Activated T-cell treated with anti-CD3 and anti-CD28 coated beads, Interleukin-2, amount 50 U/mL, for 24 hours (primary cell): ENCODE data around the gene NCOA5.

ENCODE experiments used
- DNase-seq: peaks from one replicate; pipeline ENCODE4 v3.0.0-alpha.2; 2020
- H3K27ac Mint-ChIP-seq: 2 replicates; pipeline ENCODE4 v1.8.0; 2020; ENCODE audit warnings: mild to moderate bottlenecking, mixed read lengths
- H3K27me3 Mint-ChIP-seq: 2 replicates; pipeline ENCODE4 v1.8.0; 2020; ENCODE audit warnings: mixed read lengths
- H3K36me3 Mint-ChIP-seq: 2 replicates; pipeline ENCODE4 v1.8.0; 2020; ENCODE audit warnings: low read depth, mixed read lengths
- H3K4me1 Mint-ChIP-seq: 2 replicates; pipeline ENCODE4 v1.8.0; 2020; ENCODE audit warnings: low read depth, mixed read lengths
- H3K4me3 Mint-ChIP-seq: 2 replicates; pipeline ENCODE4 v1.8.0; 2020; ENCODE audit warnings: mild to moderate bottlenecking, moderate library complexity, mixed read lengths
- H3K9me3 Mint-ChIP-seq: 2 replicates; pipeline ENCODE4 v1.8.0; 2020; ENCODE audit warnings: mixed read lengths

Gene NCOA5

GRCh38 chr20:46055269-46055668 lies 34.5 kb downstream of the NCOA5 start:
- DNase-seq: no peak
- H3K27ac Mint-ChIP-seq: no peak overlapping the region
- H3K9me3 Mint-ChIP-seq: no peaks in the 10 kb centered on the region
- no peak overlapping the region for H3K4me3 Mint-ChIP-seq
- H3K36me3 Mint-ChIP-seq: peaks cover 10% of the 10 kb centered on the region
- H3K4me1 Mint-ChIP-seq: peaks cover 25% of the 10 kb centered on the region
- H3K27me3 Mint-ChIP-seq: peaks cover 40% of the 10 kb centered on the region

GRCh38 chr20:46054606-46055005 lies 35.2 kb downstream of the NCOA5 start:
- DNase-seq: no peak
- Mint-ChIP-seq H3K9me3 (no peaks in the 10 kb centered on the region), H3K36me3 (peaks cover 3% of the 10 kb centered on the region), H3K27me3 (peaks cover 38% of the 10 kb centered on the region), H3K27ac (no peak overlapping the region), H3K4me3 (no peak overlapping the region), H3K4me1 (peaks cover 18% of the 10 kb centered on the region)

- no peaks in the 10 kb centered on the region for H3K36me3 Mint-ChIP-seq
- H3K9me3 Mint-ChIP-seq: no peaks in the 10 kb centered on the region
- peaks cover 8% of the 10 kb centered on the region for H3K4me1 Mint-ChIP-seq
- no peak overlapping the region for H3K4me3 Mint-ChIP-seq
- H3K27ac Mint-ChIP-seq: no peak overlapping the region
- no peak for DNase-seq
- H3K27me3 Mint-ChIP-seq: peaks cover 28% of the 10 kb centered on the region
These were observed 36.3 kb downstream of the NCOA5 start for GRCh38 chr20:46053416-46053815.

GRCh38 chr20:46051556-46052308 lies 38.0 kb downstream of the NCOA5 start:
- Mint-ChIP-seq H3K4me1 (peaks cover 3% of the 10 kb centered on the region), H3K36me3 (no peaks in the 10 kb centered on the region), H3K27me3 (peaks cover 27% of the 10 kb centered on the region), H3K27ac (no peak overlapping the region), H3K4me3 (no peak overlapping the region), H3K9me3 (no peaks in the 10 kb centered on the region)
- no peak for DNase-seq

GRCh38 chr20:46050885-46051284 lies 38.9 kb downstream of the NCOA5 start:
- H3K27ac Mint-ChIP-seq: no peak overlapping the region
- H3K27me3 Mint-ChIP-seq: peaks cover 27% of the 10 kb centered on the region
- no peaks in the 10 kb centered on the region for H3K9me3 Mint-ChIP-seq
- H3K4me1 Mint-ChIP-seq: peaks cover 3% of the 10 kb centered on the region
- no peak overlapping the region for H3K4me3 Mint-ChIP-seq
- no peaks in the 10 kb centered on the region for H3K36me3 Mint-ChIP-seq
- DNase-seq: no peak

GRCh38 chr20:46050444-46050843 lies 39.3 kb downstream of the NCOA5 start:
- Mint-ChIP-seq H3K27ac (no peak overlapping the region), H3K27me3 (peaks cover 27% of the 10 kb centered on the region), H3K36me3 (no peaks in the 10 kb centered on the region), H3K4me3 (no peak overlapping the region), H3K9me3 (no peaks in the 10 kb centered on the region), H3K4me1 (peaks cover 3% of the 10 kb centered on the region)
- no peak for DNase-seq

GRCh38 chr20:46049815-46050214 lies 39.9 kb downstream of the NCOA5 start:
- Mint-ChIP-seq H3K9me3 (no peaks in the 10 kb centered on the region), H3K27me3 (peaks cover 23% of the 10 kb centered on the region), H3K4me3 (no peak overlapping the region), H3K27ac (no peak overlapping the region), H3K4me1 (no peaks in the 10 kb centered on the region), H3K36me3 (no peaks in the 10 kb centered on the region)
- no peak for DNase-seq

GRCh38 chr20:46049190-46049589 lies 40.6 kb downstream of the NCOA5 start:
- peaks cover 25% of the 10 kb centered on the region for H3K27me3 Mint-ChIP-seq
- DNase-seq: no peak
- no peak overlapping the region for H3K27ac Mint-ChIP-seq
- no peaks in the 10 kb centered on the region for H3K36me3 Mint-ChIP-seq
- H3K9me3 Mint-ChIP-seq: no peaks in the 10 kb centered on the region
- no peaks in the 10 kb centered on the region for H3K4me1 Mint-ChIP-seq
- no peak overlapping the region for H3K4me3 Mint-ChIP-seq

GRCh38 chr20:46047821-46048220 lies 41.9 kb downstream of the NCOA5 start:
- Mint-ChIP-seq H3K36me3 (no peaks in the 10 kb centered on the region), H3K9me3 (no peaks in the 10 kb centered on the region)

GRCh38 chr20:46046588-46047310 lies 43.0 kb downstream of the NCOA5 start:
- peaks cover 48% of the 10 kb centered on the region for H3K27me3 Mint-ChIP-seq
- no peaks in the 10 kb centered on the region for H3K4me1 Mint-ChIP-seq
- no peaks in the 10 kb centered on the region for H3K36me3 Mint-ChIP-seq
- H3K27ac Mint-ChIP-seq: no peak overlapping the region
- no peak overlapping the region for H3K4me3 Mint-ChIP-seq
- H3K9me3 Mint-ChIP-seq: no peaks in the 10 kb centered on the region
- DNase-seq: no peak

More at GRCh38 chr20:46047821-46048220, 41.9 kb downstream of the NCOA5 start:
- Mint-ChIP-seq H3K4me3 (no peak overlapping the region), H3K27ac (no peak overlapping the region), H3K4me1 (no peaks in the 10 kb centered on the region), H3K27me3 (peaks cover 37% of the 10 kb centered on the region)
- no peak for DNase-seq

- H3K27ac Mint-ChIP-seq: no peak overlapping the region
- peaks cover 65% of the 10 kb centered on the region for H3K27me3 Mint-ChIP-seq
- no peak for DNase-seq
- H3K36me3 Mint-ChIP-seq: no peaks in the 10 kb centered on the region
- H3K4me1 Mint-ChIP-seq: no peaks in the 10 kb centered on the region
- H3K4me3 Mint-ChIP-seq: no peak overlapping the region
- H3K9me3 Mint-ChIP-seq: no peaks in the 10 kb centered on the region
These were observed 44.9 kb downstream of the NCOA5 start for GRCh38 chr20:46044896-46045295.

- Mint-ChIP-seq H3K36me3 (no peaks in the 10 kb centered on the region), H3K9me3 (no peaks in the 10 kb centered on the region), H3K27me3 (peaks cover 65% of the 10 kb centered on the region), H3K4me1 (no peaks in the 10 kb centered on the region), H3K27ac (no peak overlapping the region), H3K4me3 (no peak overlapping the region)
- no peak for DNase-seq
These were observed 46.2 kb downstream of the NCOA5 start for GRCh38 chr20:46043556-46043955.

- Mint-ChIP-seq H3K36me3 (no peaks in the 10 kb centered on the region), H3K9me3 (no peaks in the 10 kb centered on the region), H3K27me3 (peaks cover 55% of the 10 kb centered on the region), H3K4me3 (no peak overlapping the region), H3K4me1 (no peaks in the 10 kb centered on the region), H3K27ac (no peak overlapping the region)
- peak; percentile 58 for DNase-seq
These were observed 48.7 kb downstream of the NCOA5 start for GRCh38 chr20:46040902-46041535.

GRCh38 chr20:46037036-46037435 lies 52.7 kb downstream of the NCOA5 start:
- Mint-ChIP-seq H3K27me3 (peaks cover 64% of the 10 kb centered on the region), H3K36me3 (no peaks in the 10 kb centered on the region), H3K9me3 (no peaks in the 10 kb centered on the region), H3K4me1 (no peaks in the 10 kb centered on the region), H3K4me3 (no peak overlapping the region), H3K27ac (no peak overlapping the region)
- no peak for DNase-seq

GRCh38 chr20:46036370-46036769 lies 53.4 kb downstream of the NCOA5 start:
- peaks cover 59% of the 10 kb centered on the region for H3K27me3 Mint-ChIP-seq
- no peak overlapping the region for H3K4me3 Mint-ChIP-seq
- H3K27ac Mint-ChIP-seq: no peak overlapping the region
- no peak for DNase-seq
- no peaks in the 10 kb centered on the region for H3K4me1 Mint-ChIP-seq
- no peaks in the 10 kb centered on the region for H3K9me3 Mint-ChIP-seq
- H3K36me3 Mint-ChIP-seq: no peaks in the 10 kb centered on the region
